Stimulated activated CD4-positive, alpha-beta T cell treated with anti-CD3 and anti-CD28 coated beads, Interleukin-4, amount 100 ng/mL, for 24 hours (primary cell): ENCODE data around the gene RBM26.
A peak's percentile ranks its signal among the peaks of the same experiment; 100 is the strongest.

Source experiments
- DNase-seq: peaks from one replicate; pipeline ENCODE4 v3.0.0-alpha.2; 2020

RBM26 gene

GRCh38 chr13:79405831-79406596, at the start of gene RBM26:
Gene RBM26 (minus strand): TSS chr13:79406255. CDS start chr13:79405774, 481 bp downstream.
- peak; percentile 95 for DNase-seq

GRCh38 chr13:79455331-79455730, 49.3 kb upstream of the RBM26 start:
- DNase-seq, result no peak

- no peak for DNase-seq
Observed at GRCh38 chr13:79452239-79452913, 46.3 kb upstream of the RBM26 start.

GRCh38 chr13:79451500-79451962, 45.5 kb upstream of the RBM26 start:
- peak; percentile 97 for DNase-seq

GRCh38 chr13:79450110-79450509, 44.1 kb upstream of the RBM26 start:
- DNase-seq, result peak; percentile 42

GRCh38 chr13:79448413-79448812, 42.4 kb upstream of the RBM26 start:
- no peak for DNase-seq

- DNase-seq, result no peak
Observed at GRCh38 chr13:79447741-79448140, 41.7 kb upstream of the RBM26 start.

GRCh38 chr13:79447141-79447540, 41.1 kb upstream of the RBM26 start:
- DNase-seq, result no peak

GRCh38 chr13:79445968-79446645, 40.1 kb upstream of the RBM26 start:
- DNase-seq, result no peak

- no peak for DNase-seq
Observed at GRCh38 chr13:79442706-79443105, 36.7 kb upstream of the RBM26 start.

- no peak for DNase-seq
Observed at GRCh38 chr13:79442221-79442620, 36.2 kb upstream of the RBM26 start.

- DNase-seq, result no peak
Observed at GRCh38 chr13:79440958-79441528, 35.0 kb upstream of the RBM26 start.

- no peak for DNase-seq
Observed at GRCh38 chr13:79439275-79439674, 33.2 kb upstream of the RBM26 start.

- no peak for DNase-seq
Observed at GRCh38 chr13:79435561-79435990, 29.5 kb upstream of the RBM26 start.

GRCh38 chr13:79434556-79434955, 28.5 kb upstream of the RBM26 start:
- no peak for DNase-seq

- DNase-seq, result no peak
Observed at GRCh38 chr13:79432992-79433391, 26.9 kb upstream of the RBM26 start.

GRCh38 chr13:79432086-79432485, 26.0 kb upstream of the RBM26 start:
- no peak for DNase-seq

GRCh38 chr13:79429309-79429708, 23.3 kb upstream of the RBM26 start:
- DNase-seq, result no peak

- DNase-seq, result no peak
Observed at GRCh38 chr13:79427883-79428282, 21.8 kb upstream of the RBM26 start.

- DNase-seq, result no peak
Observed at GRCh38 chr13:79427265-79427664, 21.2 kb upstream of the RBM26 start.

GRCh38 chr13:79423801-79424642, 18.0 kb upstream of the RBM26 start:
- no peak for DNase-seq

GRCh38 chr13:79423340-79423739, 17.3 kb upstream of the RBM26 start:
- DNase-seq, result no peak
